Heart right ventricle (tissue), 16 donors: Measurements from ENCODE around the gene ZIC1. TPM values are rescaled to one million over a fixed set of nuclear protein-coding genes. Genes with fewer than 3 reads are reported as not detected.

Source experiments
- ATAC-seq, 8 donors: fragments of 200-7000 bp; cut with Tn5 transposase; one replicate each; pipeline ENCODE4 v1.9.1; 2020; ENCODE audit warnings: mild to moderate bottlenecking in 8 of 8, moderate library complexity in 8 of 8, moderate number of reproducible peaks in 1 of 8
- DNase-seq, 2 donors: peaks; one replicate each; pipeline ENCODE4 v3.0.0-alpha.2; 2020
- H3K27ac ChIP-seq, 10 donors: fragments of 200-600 bp; sonication (generic) in 2 of 10; one replicate each; pipeline versions ENCODE4 v1.5.0 to v1.8.0; 2020 to 2022; ENCODE audit warnings: mild to moderate bottlenecking in 3 of 10
- H3K27me3 ChIP-seq, 7 donors: fragments of 200-600 bp; one replicate each; pipeline ENCODE4 v1.8.0; 2021 to 2022; ENCODE audit warnings: mild to moderate bottlenecking in 2 of 7
- H3K36me3 ChIP-seq, 9 donors: fragments of 200-600 bp; sonication (generic) in 1 of 9; one replicate each; pipeline versions ENCODE4 v1.5.0 to v1.8.0; 2020 to 2022; ENCODE audit warnings: mild to moderate bottlenecking in 2 of 9
- H3K4me1 ChIP-seq, 9 donors: fragments of 200-600 bp; sonication (generic) in 1 of 9; one replicate each; pipeline versions ENCODE4 v1.5.0 to v1.8.0; 2020 to 2022; ENCODE audit warnings: mild to moderate bottlenecking in 4 of 9
- H3K4me3 ChIP-seq, 10 donors: fragments of 200-600 bp; sonication (generic) in 2 of 10; one replicate each; pipeline versions ENCODE4 v1.5.0 to v1.8.0; 2020 to 2022; ENCODE audit warnings: mild to moderate bottlenecking in 7 of 10, moderate library complexity in 2 of 10
- H3K9me3 ChIP-seq, 11 donors: fragments of 200-600 bp in 10 of 11; sonication (generic) in 2 of 11; one replicate each; pipeline versions ENCODE4 v1.5.0 to v1.8.0; 2013 to 2022; ENCODE audit warnings: mild to moderate bottlenecking in 2 of 11, control low read depth in 1 of 11, moderate library complexity in 1 of 11
- WGBS, 2 donors: extraction: QIAGEN DNeasy Blood & Tissue Kit; methylation state at CpG; one replicate each; pipeline ENCODE4 v1.1.7; 2013; ENCODE audit warnings: inconsistent platforms in 1 of 2; 5-methylcytosine and 5-hydroxymethylcytosine counted together
- intact Hi-C, 10 donors: fragments of 100-400 bp; cut with DNase I; formaldehyde crosslinking; loops; one replicate each; pipeline versions ENCODE4 v1.11.1 to v1.14.2; 2022
- polyA plus RNA-seq, 2 donors: library from polyadenylated mRNA; stranded (reverse); fragments of 200-250 nt; gene quantifications; one replicate each; pipeline ENCODE4 v1.2.3, GENCODE V29; 2013
- total RNA-seq, 10 donors: library from RNA; stranded (reverse); fragmentation: NEBNext Ultra II Directional in 3 of 10; extraction: Animal tissue kit (Norgen Biotek cat#: 25700) in 3 of 10; gene quantifications; one replicate each; pipeline versions ENCODE4 v1.2.1 to v1.2.4, GENCODE V29; 2021 to 2023
- TF ChIP-seq, protein P1 (sequence below), 9 donors: fragments of 200-600 bp; sonication (generic) in 2 of 9; IDR thresholded peaks; one replicate each; pipeline versions ENCODE4 v1.5.0 to v1.8.0; 2021 to 2022; ENCODE audit warnings: antibody characterized with exemption in 9 of 9, mild to moderate bottlenecking in 5 of 9, moderate library complexity in 1 of 9
- donor health status: Arrhythmogenic right ventricular cardiomyopathy.
- donor health status: ischemic (EF 13 %, LVEDD 7.1; RV severe dilation, severe dysfunction).
- donor health status: healthy with polysubstance abuse.
- donor health status: DM: no; HTN: yes; CAD: no.
- donor health status: DM: no; HTN: no; CAD: no.
- donor health status: ischemic (EF 25% LVEDD 6.9; RV normal size, moderate dysfunction).
- donor health status: ischemic (EF 25% LVEDD 5.7; RV mildly dilated, moderate dysfunction).
- donor health status: healthy.
- donor health status: DM: yes; HTN: yes; CAD: no.
- donor health status: Ischemic cardiomyopathy.
- donor health status: ischemic (EF 35%, LVEDD 5.7; RV mildly dilated, moderate dysfunction).
- donor health status: nonischemic (EF 11% LVEDD 7.7; RV severe dilation, severe dysfunction).
- donor health status: DM: yes; HTN: yes; CAD: no.
- donor health status: PGD.
- donor health status: ischemic (EF 29% LVEDD 5.4; RV normal size, mild dysfunction).
- donor health status: nonischemic (EF 23%, LVEDD 6.1; RV moderate dilation, normal function).

Gene ZIC1
- total and polyA plus RNA-seq, 12 donors, result not detected

DNA sequence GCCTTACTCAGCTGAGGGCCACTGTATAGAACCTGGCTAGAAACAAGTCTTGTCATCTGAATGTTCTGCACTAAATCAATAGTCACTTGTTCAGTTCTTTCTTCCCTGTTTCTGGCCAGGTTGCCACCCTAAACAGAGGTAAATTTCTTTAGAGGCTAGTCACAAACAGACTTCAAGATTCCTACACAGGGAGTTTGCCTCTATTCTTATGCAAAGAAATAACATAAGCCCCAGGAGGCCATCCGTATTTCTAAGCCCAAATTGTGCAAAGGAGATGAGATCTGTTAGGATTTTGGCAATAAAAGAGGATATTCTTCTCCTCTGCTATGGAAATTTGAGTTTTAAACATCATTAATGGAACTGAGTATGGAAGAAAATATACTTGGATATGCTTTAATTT, 7.7 kb upstream of the ZIC1 start:
- Histone ChIP-seq H3K27me3 (peaks cover 32 to 100% (median 100%) of the 10 kb centered on the region in 7 donors), H3K27ac (no peak overlapping the region), H3K4me3 (no peak overlapping the region), H3K9me3 (no peaks in the 10 kb centered on the region), H3K36me3 (no peaks in the 10 kb centered on the region), H3K4me1 (peaks cover 0 to 16% (median 0%) of the 10 kb centered on the region in 9 donors)
- WGBS, 2 donors, result 16 to 20% methylated on average over 1 of the region's 1 CpG
- DNase-seq (no peak), ATAC-seq (no peak)
- intact Hi-C loops, result no loop called here
- TF ChIP-seq, protein P1, sequence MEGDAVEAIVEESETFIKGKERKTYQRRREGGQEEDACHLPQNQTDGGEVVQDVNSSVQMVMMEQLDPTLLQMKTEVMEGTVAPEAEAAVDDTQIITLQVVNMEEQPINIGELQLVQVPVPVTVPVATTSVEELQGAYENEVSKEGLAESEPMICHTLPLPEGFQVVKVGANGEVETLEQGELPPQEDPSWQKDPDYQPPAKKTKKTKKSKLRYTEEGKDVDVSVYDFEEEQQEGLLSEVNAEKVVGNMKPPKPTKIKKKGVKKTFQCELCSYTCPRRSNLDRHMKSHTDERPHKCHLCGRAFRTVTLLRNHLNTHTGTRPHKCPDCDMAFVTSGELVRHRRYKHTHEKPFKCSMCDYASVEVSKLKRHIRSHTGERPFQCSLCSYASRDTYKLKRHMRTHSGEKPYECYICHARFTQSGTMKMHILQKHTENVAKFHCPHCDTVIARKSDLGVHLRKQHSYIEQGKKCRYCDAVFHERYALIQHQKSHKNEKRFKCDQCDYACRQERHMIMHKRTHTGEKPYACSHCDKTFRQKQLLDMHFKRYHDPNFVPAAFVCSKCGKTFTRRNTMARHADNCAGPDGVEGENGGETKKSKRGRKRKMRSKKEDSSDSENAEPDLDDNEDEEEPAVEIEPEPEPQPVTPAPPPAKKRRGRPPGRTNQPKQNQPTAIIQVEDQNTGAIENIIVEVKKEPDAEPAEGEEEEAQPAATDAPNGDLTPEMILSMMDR (IDR thresholded peaks at IDR 0.05), result no peak

DNA sequence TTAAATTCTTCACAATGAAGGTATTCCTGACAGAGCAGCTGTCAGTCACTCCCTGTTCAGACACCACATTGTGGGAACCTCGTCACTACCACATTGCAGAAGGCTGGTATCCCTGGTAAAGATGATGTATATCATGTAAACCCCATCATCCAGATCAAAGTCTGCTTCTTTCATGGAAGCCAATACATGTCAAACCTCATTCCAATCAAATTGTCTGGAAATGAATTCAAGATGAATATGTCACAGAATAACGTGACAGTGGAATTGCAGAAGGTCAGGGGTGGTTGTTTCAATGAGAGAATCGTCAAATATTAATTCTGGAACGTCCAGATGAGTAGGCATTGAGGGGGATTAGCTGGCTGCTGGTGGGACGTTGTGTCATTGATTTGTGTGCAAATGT, 7.0 kb upstream of the ZIC1 start:
- H3K27me3 ChIP-seq, result peaks cover 38 to 100% (median 100%) of the 10 kb centered on the region in 7 donors
- H3K4me1 ChIP-seq, result peaks cover 0 to 9% (median 0%) of the 10 kb centered on the region in 9 donors
- TF ChIP-seq, protein P1 (IDR thresholded peaks at IDR 0.05), result no peak
- ATAC-seq (no peak), DNase-seq (no peak)
- no peaks in the 10 kb centered on the region for H3K36me3 ChIP-seq
- H3K27ac ChIP-seq, result no peak overlapping the region
- no peak overlapping the region for H3K4me3 ChIP-seq
- intact Hi-C loops, result no loop called here
- H3K9me3 ChIP-seq, result no peaks in the 10 kb centered on the region
- 14 to 16% methylated on average over 5 of the region's 5 CpGs for WGBS, 2 donors

DNA sequence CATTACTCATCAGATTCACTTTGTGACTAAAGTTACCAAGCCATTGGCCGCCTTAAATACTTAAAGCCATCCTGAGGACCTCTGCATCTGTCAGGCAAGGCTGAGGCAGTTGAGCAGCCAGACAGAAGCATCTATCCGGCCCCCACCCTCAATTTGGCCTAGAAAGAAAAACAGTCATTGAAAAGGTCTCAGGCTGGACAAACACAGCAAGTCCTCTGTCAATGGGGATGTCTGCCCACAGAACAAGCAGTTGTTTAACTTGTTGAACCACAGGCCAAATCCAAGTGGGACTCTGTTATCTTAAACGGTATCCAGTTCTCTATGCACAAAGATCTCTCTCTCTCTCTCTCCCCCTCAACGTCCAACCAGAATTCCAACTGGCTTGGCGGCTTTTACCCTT, 5.7 kb upstream of the ZIC1 start:
- Histone ChIP-seq H3K27me3 (peaks cover 42 to 100% (median 100%) of the 10 kb centered on the region in 7 donors), H3K9me3 (no peaks in the 10 kb centered on the region), H3K4me3 (no peak overlapping the region), H3K27ac (no peak overlapping the region), H3K4me1 (peaks cover 0 to 4% (median 0%) of the 10 kb centered on the region in 9 donors), H3K36me3 (no peaks in the 10 kb centered on the region)
- DNase-seq, result no peak
- 55 to 57% methylated on average over 5 of the region's 5 CpGs for WGBS, 2 donors
- ATAC-seq, result no peak
- TF ChIP-seq, protein P1 (IDR thresholded peaks at IDR 0.05), result no peak
- intact Hi-C loops, result no loop called here

DNA sequence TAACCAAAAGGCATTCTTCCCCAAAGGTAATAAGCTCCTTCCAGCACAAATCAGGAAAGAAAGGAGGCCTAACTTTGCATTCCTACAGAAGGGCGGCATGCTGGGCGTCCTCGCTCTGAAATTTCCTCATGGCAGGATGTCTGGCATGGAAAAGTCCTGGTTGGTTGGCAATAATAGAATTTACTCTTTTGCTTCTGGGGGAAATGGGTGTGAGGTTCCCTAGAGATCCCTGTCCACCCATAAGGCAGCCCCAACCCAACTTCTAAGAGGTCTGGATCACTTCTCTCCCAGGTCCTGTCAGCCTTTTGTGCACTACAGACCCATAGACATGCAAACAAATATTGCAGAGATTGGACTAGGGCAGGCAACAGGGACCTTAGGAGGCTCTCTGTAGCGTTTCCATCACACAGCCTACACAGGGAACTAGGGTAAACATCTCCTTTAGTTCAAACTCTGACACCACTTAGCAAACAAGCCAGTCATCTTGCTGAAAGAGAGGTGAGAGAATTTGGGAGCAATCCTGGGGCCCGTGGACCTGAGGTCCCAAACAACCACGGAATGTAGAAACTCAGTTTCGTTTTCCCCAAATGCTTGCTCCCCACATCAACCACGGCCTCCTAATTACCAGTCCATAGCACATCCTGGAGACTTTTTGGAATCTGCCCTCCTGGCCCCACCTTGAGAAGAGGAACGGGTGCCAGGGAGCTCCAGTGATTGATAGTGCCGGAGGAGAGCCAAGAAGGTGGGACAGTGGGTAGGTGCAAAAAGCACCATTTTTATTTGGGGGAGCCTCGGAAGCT, 5.0 kb upstream of the ZIC1 start:
- Histone ChIP-seq H3K27me3 (peaks cover 48 to 100% (median 100%) of the 10 kb centered on the region in 7 donors), H3K4me1 (peaks cover 0 to 11% (median 3%) of the 10 kb centered on the region in 9 donors), H3K4me3 (no peak overlapping the region), H3K9me3 (no peaks in the 10 kb centered on the region), H3K27ac (no peak overlapping the region), H3K36me3 (no peaks in the 10 kb centered on the region)
- 38 to 40% methylated on average over 11 of the region's 11 CpGs for WGBS, 2 donors
- DNase-seq (no peak), ATAC-seq (no peak)
- TF ChIP-seq, protein P1 (IDR thresholded peaks at IDR 0.05), result no peak
- intact Hi-C loops, result no loop called here
